Fibroblast of pulmonary artery (primary cell): ENCODE measurements around the gene ACTN3.

Experiments
- DNase-seq: peaks from one replicate; pipeline ENCODE4 v3.0.0-alpha.2; 2010; ENCODE audit warnings: low read depth
- H3K4me3 ChIP-seq: replicated peaks from 2 replicates; pipeline ENCODE4 v1.5.1; 2011; ENCODE audit warnings: low read depth, mild to moderate bottlenecking, control low read depth, low read length, moderate library complexity
- CTCF ChIP-seq: IDR thresholded peaks from 2 replicates; pipeline ENCODE4 v1.5.1; 2011; ENCODE audit warnings: mild to moderate bottlenecking, control low read depth, low read length, inconsistent platforms; ENCODE audit errors: missing control alignments

Gene ACTN3

DNA sequence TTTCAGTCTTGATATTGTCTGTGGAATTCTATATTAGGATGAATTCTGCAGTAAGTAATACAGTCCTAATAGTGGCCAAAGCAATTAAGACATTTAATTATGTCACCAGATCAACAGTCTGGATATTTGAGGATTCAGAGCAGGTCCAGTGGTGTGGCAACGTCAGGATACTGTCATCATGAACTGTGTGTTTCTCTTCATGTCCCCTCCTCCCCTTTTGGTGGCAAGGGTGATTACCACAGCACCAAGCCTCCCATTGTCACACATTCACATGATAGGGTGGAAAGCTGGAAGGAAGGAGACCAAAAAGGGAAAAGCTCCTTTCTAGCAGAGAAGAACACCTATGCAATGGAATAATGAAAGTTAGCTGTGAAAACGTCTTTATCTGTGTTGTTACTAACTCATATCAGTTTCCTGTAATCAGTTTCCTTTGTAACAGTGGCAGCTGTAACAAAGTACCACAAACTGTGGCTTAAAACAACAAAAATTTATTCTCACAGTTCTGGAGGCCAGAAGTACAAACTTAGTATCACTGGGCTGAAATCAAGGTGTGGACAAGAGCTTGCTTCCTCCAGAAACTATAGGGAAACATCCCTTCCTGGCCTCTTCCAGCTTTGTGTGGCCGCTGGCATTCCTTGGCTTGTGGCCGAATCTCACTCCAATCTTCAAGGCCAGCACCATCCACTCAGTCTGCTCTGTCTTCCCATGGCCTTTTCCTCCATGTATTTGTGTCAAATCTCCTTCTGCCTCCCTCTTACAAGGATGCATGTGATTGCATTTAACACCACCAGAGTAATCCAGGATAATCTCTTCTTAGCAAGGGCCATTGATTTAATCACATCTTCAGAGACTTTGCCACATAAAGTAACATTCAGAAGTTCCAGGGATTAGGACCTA lies 63.3 kb downstream of the ACTN3 start:
- no peak for TF ChIP-seq CTCF
- DNase-seq: no peak
- H3K4me3 ChIP-seq: no peak overlapping the region

GRCh38 chr11:66612458-66612857 lies 65.8 kb downstream of the ACTN3 start:
- TF ChIP-seq CTCF: no peak
- H3K4me3 ChIP-seq: no peak overlapping the region
- no peak for DNase-seq
